Stimulated activated CD8-positive, alpha-beta memory T cell treated with anti-CD3 and anti-CD28 coated beads, Interleukin-4, amount 100 ng/mL, for 48 hours (primary cell): ENCODE measurements around the gene REXO4.

ENCODE experiments used
- DNase-seq: peaks from one replicate; pipeline ENCODE4 v3.0.0-alpha.2; 2020

The REXO4 gene

DNA sequence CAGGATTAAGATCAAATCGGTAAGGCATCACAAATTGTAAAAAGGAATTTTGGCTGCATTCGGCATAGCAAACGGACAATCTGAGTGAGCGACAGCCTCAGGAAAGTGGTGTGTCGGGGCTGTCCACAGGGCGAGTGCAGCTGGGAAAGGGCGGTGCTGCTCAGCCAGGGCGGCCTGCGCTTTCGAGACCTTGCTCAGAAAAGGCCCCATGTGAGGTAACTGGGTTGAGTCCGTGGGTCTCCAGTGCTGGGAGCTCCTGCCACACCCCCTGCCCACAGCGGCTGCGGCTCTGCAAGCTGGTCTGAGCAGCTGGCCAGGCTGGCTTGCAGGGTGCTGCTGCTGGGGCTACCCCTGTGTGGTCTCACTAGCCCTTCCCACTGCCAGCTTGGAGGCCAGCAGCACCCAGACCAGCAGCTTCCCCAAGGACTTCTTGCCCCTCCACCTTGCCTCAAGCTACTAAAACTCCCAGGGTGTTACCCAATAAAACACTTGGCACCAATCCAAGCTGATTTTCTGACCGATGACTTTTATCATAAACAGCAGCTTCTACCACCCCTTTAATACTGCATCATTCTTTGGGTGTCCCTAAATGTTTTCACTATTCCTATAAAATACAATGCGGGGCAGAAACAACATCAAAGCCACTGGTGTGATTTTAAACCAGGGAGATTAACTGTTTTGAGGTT, 55.3 kb downstream of the REXO4 start:
- DNase-seq = no peak

DNA sequence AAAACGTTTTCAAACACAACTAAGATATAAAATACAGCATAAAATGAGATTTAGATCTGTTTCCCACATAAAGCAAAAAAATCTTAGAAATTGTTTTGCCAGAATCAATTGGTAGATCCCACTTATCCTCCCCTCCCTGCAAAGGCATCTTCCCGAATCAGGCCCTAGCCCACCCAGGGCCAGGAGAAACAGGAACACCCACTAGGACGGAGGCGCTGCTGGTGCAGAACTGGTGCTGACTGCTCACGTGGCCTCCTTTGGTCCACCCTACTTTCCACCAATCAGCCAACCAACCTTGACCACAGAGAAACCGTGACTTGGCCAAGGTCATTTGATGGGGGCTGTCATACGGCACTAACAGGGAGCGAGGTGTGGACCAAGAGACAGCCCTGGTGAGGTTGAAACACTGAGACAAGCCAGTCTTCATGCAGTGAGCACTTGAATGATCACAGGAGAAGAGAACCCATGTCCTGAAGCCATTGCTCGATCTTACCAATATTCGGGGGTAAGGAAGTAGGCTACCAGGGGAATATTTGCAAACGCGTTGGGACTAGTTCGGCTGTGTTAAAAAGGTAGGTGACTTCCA, 56.2 kb downstream of the REXO4 start:
- no peak for DNase-seq

DNA sequence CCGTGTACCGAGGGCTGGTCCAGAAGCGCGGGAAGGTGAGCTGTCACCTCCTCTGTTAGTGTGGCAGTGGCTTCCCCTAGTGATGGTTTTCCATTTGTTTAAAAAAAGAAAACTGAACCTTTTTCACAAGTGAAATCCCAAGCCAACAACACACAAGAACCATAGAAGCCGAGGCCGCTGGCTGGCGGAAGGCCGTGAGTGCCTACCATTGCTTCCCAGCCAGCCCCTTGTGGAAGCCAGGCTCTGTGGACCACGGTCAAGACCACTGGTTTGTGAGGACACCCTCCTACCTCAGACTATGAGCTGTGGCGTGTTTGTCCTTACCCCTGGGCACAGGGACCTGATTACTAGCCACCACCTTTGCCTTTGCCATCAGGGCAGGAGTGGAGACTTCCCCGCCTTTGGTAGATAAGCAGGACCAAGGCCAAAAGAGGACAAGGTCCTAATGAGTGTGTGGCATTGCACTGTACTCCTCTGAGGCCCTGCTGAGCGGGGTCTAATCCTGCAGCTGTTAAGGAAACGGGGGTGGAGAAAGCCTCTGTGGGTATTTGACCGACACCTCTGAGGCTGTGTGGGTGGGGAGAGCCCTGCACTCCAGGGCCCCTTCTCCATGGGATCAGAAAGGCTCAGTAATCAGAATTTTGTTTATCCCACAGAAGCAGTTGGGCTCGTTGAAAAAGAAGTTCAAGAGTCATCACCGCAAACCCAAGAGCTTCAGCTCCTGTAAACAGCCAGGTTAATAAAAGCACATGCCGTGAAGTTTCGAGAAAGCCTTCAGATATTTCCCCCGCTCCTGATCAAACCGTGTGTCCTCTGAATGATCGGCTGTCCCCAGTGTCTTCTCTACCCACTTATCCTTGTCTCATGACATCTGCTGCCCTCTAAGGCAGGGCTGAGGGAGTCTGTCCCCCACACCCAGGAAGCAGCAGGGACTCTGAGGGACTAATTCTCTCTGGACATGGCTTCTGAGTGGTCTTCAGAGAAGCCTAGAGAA, 57.1 kb downstream of the REXO4 start:
- DNase-seq = peak; percentile 49

DNA sequence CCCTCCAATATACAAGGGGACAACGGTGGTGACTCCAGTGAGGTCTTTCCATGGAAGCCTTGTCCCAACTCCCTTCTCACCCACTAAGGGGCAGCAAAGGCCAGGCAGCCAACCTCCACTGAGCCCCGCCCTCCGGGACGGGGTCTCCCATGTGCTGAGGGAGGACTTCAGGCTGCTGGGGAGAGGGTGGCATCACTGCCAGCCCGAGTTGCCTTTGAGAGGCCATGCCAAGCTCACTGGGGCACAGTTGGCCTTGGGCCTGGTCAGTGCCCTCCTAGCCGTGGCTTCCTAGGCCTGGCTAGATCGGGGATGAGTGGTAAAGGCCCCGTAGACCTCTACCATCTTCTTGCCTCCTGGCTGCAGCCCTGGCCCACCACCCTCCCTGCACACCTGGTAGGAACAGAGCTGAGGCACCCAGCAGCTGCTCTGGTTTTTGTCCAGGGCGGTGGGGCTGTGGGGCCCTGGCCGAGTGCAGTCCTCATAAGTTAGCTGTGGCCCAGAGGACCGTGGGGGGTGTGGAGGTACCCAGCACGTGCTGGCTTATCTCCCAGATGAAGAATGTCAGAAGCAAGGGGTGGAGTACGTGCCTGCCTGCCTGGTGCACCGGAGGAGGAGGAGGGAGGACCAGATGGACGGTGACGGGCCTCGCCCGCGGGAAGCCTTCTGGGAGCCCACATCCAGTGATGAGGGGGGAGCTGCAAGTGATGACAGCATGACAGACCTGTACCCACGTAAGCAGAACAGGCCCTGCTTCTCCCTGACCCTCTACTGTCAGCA, 58.2 kb downstream of the REXO4 start:
- peak; percentile 62 for DNase-seq

DNA sequence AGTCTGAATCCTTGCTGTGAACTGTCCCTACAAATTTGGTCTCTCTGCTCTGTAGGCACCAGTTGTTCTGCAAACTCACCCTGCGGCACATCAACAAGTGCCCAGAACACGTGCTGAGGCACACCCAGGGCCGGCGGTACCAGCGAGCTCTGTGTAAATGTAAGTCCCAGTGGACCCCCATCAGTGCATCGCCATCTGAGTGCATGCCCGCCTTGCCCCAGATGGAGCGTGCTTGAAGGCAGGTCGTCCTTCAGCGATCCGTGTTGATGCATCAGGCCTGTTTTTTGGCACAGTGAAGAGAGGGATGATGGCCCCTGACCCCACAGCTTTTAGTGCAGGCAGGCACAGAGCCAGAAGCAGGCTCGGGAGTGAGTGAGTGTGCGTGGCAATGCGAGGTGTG, 60.2 kb downstream of the REXO4 start:
- DNase-seq = no peak

DNA sequence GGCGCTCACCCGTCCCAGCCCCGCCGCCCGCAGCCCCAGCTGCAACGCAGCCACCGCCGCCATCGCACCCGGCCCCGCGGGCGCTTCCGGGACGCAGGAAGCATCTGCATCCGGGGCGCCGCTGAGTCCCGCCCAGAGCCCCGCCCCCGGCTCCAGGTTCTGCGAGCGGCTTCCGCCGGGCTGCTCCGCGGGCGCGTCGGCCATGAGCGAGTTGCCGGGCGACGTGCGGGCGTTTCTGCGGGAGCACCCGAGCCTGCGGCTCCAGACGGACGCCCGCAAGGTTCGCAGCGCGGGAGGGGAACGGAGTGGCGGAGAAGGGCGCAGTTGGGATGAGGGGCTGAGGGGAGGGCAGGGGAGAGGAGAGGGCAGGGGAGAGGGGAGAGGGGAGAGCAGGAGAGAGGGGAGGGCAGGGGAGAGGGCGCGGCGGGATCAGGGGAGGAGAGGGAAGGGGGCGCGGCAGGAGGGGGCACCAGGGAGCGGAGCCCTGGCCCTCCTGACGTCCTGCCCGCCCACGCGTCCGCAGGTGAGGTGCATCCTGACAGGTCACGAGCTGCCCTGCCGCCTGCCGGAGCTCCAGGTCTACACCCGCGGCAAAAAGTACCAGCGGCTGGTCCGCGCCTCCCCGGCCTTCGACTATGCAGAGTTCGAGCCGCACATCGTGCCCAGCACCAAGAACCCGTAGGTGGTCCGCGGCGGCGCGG, 61.3 kb downstream of the REXO4 start, which contains the start of the genes SURF1 and SURF2:
TSS of gene SURF1 (minus strand) at position 97 of the 701 bp plus-strand sequence. CDS start at position 63, 34 bp downstream.
TSS of gene SURF2 (plus strand) at position 160 of the 701 bp plus-strand sequence. CDS start at position 203, 43 bp downstream.
- peak; percentile 93 for DNase-seq
